Measurements from ENCODE around the gene CCDC81. TPM values are rescaled to one million over a fixed set of nuclear protein-coding genes. Genes with fewer than 3 reads are reported as not detected.
"Not testable (repeated sequence)": the region's sequence is repeated elsewhere in the genome, so short reads cannot be mapped to it uniquely, and the experiment has no call there.

CCDC81 gene
- polyA plus RNA-seq, 2 of the 4 experiments (the other 2 are of a cell fraction): 0.30 to 0.71 TPM

- WGBS (ENCODE audit: missing lambda C conversion rate): 83% methylated on average over 12 of the region's 12 CpGs
- H3K27ac ChIP-seq: no peak overlapping the region
- CTCF ChIA-PET: interaction anchor here (0.6 kb wide), 1 partner anchor 136 kb away, joined by 3 read pairs; no protein-coding TSS in a partner anchor
- H3K4me2 ChIP-seq: no peak overlapping the region
- DNase-seq (ENCODE audit: low read depth in 1 of 2, low spot score in 1 of 2) (no peak), ATAC-seq (no peak; a peak in 1 of 6 replicates), FAIRE-seq (no peak)
- H3K4me3 ChIP-seq: no peak overlapping the region
- POLR2A ChIA-PET: no interaction called here
- no peaks in the 10 kb centered on the region for H3K4me1 ChIP-seq
- no peak for TF ChIP-seq FOSB (CRISPR knock-in tag; IDR thresholded peaks at IDR 0.05)
- no peak for TF ChIP-seq HEYL (CRISPR knock-in tag; IDR thresholded peaks at IDR 0.05)
- no peak for TF ChIP-seq ZFP36 (IDR thresholded peaks at IDR 0.05; ENCODE audit: borderline replicate concordance, partially characterized antibody)
- no peak for TF ChIP-seq PBX3 (IDR thresholded peaks at IDR 0.05)
- no peak for TF ChIP-seq POLR2A (IDR thresholded peaks at IDR 0.05; ENCODE audit: low read length)
- no peak for TF ChIP-seq MAFK (IDR thresholded peaks at IDR 0.05; ENCODE audit: partially characterized antibody)
- no peak for TF ChIP-seq ZNF302 (CRISPR knock-in tag; IDR thresholded peaks at IDR 0.05)
- TF ChIP-seq BCL3 (IDR thresholded peaks at IDR 0.05): no peak
- TF ChIP-seq HDAC2 (IDR thresholded peaks at IDR 0.05): no peak
- 0 out of 3 replicates have a peak, but pooled peaks cover 5% of the 10 kb centered on the region for H3K9me3 ChIP-seq
Observed at GRCh38 chr11:86422371-86422770, 47.7 kb downstream of the CCDC81 start.

- H3K4me2 ChIP-seq; H3K27ac ChIP-seq; H3K4me1 ChIP-seq; POLR2A ChIA-PET; H3K9me3 ChIP-seq; DNase-seq (ENCODE audit: low read depth in 1 of 2, low spot score in 1 of 2); CTCF ChIA-PET; FAIRE-seq; H3K4me3 ChIP-seq; ATAC-seq: not testable (repeated sequence)
- 81% methylated on average over 4 of the region's 4 CpGs for WGBS (ENCODE audit: missing lambda C conversion rate)
Observed at GRCh38 chr11:86423488-86423887, 48.8 kb downstream of the CCDC81 start.

GRCh38 chr11:86427441-86427840 is 52.8 kb downstream of the CCDC81 start:
- no peak overlapping the region for H3K27ac ChIP-seq
- H3K4me1 ChIP-seq: no peaks in the 10 kb centered on the region
- 0 out of 3 replicates have a peak, but pooled peaks cover 10% of the 10 kb centered on the region for H3K9me3 ChIP-seq
- no peak overlapping the region for H3K4me2 ChIP-seq
- no peak for TF ChIP-seq HOXB5 (CRISPR knock-in tag; IDR thresholded peaks at IDR 0.05)
- no peak for TF ChIP-seq ELK1 (IDR thresholded peaks at IDR 0.05; ENCODE audit: low read depth, low read length)
- peak; percentile 58 for TF ChIP-seq MAFK (IDR thresholded peaks at IDR 0.05; ENCODE audit: partially characterized antibody)
- no peak for ATAC-seq
- no peak for FAIRE-seq
- ChIA-PET POLR2A (no interaction called here), CTCF (interaction anchor here (1.0 kb wide), 1 partner anchor 181 kb away, joined by 3 read pairs; no protein-coding TSS in a partner anchor)
- no peak for DNase-seq (ENCODE audit: low read depth in 1 of 2, low spot score in 1 of 2)
- H3K4me3 ChIP-seq: no peak overlapping the region

GRCh38 chr11:86431258-86431657 is 56.6 kb downstream of the CCDC81 start:
- DNase-seq (ENCODE audit: low read depth in 1 of 2, low spot score in 1 of 2) (no peak), FAIRE-seq (no peak), ATAC-seq (no peak)
- TF ChIP-seq EP300 (IDR thresholded peaks at IDR 0.05) (no peak), HES2 (IDR thresholded peaks at IDR 0.05) (no peak), FOSB (CRISPR knock-in tag; IDR thresholded peaks at IDR 0.05) (no peak), HEYL (CRISPR knock-in tag; IDR thresholded peaks at IDR 0.05) (no peak), JUNB (IDR thresholded peaks at IDR 0.05) (no peak), ELK1 (IDR thresholded peaks at IDR 0.05; ENCODE audit: low read depth, low read length) (no peak), BHLHE40 (IDR thresholded peaks at IDR 0.05; ENCODE audit: low read depth, low read length) (no peak), HOXA7 (CRISPR knock-in tag; IDR thresholded peaks at IDR 0.05) (no peak), NPAS2 (CRISPR knock-in tag; IDR thresholded peaks at IDR 0.05; ENCODE audit: borderline replicate concordance) (no peak), TP53 (CRISPR knock-in tag; IDR thresholded peaks at IDR 0.05) (no peak), RFX5 (IDR thresholded peaks at IDR 0.05) (no peak), ZNF302 (CRISPR knock-in tag; IDR thresholded peaks at IDR 0.05) (no peak), FOSL2 (IDR thresholded peaks at IDR 0.05) (no peak), FOSL2 (CRISPR knock-in tag; IDR thresholded peaks at IDR 0.05) (no peak), NR3C1 (IDR thresholded peaks at IDR 0.05) (no peak)
- no peak overlapping the region for H3K4me3 ChIP-seq
- CTCF ChIA-PET: no interaction called here
- H3K4me1 ChIP-seq: no peaks in the 10 kb centered on the region
- H3K4me2 ChIP-seq: no peak overlapping the region
- H3K9me3 ChIP-seq: 0 out of 3 replicates have a peak, but pooled peaks cover 10% of the 10 kb centered on the region
- 95% methylated on average over 37 of the region's 37 CpGs for WGBS (ENCODE audit: missing lambda C conversion rate)
- H3K27ac ChIP-seq: no peak overlapping the region
- POLR2A ChIA-PET: no interaction called here

GRCh38 chr11:86433361-86434095 is 58.8 kb downstream of the CCDC81 start:
- FAIRE-seq; CTCF ChIA-PET; ATAC-seq; DNase-seq (ENCODE audit: low read depth in 1 of 2, low spot score in 1 of 2); H3K27ac ChIP-seq; H3K9me3 ChIP-seq; H3K4me3 ChIP-seq; H3K4me1 ChIP-seq; H3K4me2 ChIP-seq; POLR2A ChIA-PET: not testable (repeated sequence)
- WGBS (ENCODE audit: missing lambda C conversion rate): 96% methylated on average over 30 of the region's 38 CpGs
